HG02852 (cell line): ENCODE data around the gene SLC22A14.
"Not testable (repeated sequence)": the region's sequence is repeated elsewhere in the genome, so short reads cannot be mapped to it uniquely, and the experiment has no call there.

Experiments
- ATAC-seq: cut with Tn5 transposase; IDR thresholded peaks from one replicate; pipeline ENCODE4 v1.9.1; 2021; ENCODE audit warnings: mild to moderate bottlenecking, moderate library complexity; ENCODE audit not compliant: unreplicated experiment

SLC22A14 gene

GRCh38 chr3:38281895-38282686, at the start of gene SLC22A14:
Gene SLC22A14 (plus strand): TSS chr3:38282294. CDS start chr3:38306027, 23,733 bp downstream.
- no peak for ATAC-seq

- ATAC-seq, result no peak
Measured at GRCh38 chr3:38232701-38233100, 49.4 kb upstream of the SLC22A14 start.

- ATAC-seq, result no peak
Measured at GRCh38 chr3:38235466-38235865, 46.6 kb upstream of the SLC22A14 start.

GRCh38 chr3:38238416-38239008, 43.6 kb upstream of the SLC22A14 start:
- ATAC-seq, result no peak

- ATAC-seq, result not testable (repeated sequence)
Measured at GRCh38 chr3:38242812-38243211, 39.3 kb upstream of the SLC22A14 start.

- ATAC-seq, result no peak
Measured at GRCh38 chr3:38245930-38246329, 36.2 kb upstream of the SLC22A14 start.

- ATAC-seq, result no peak
Measured at GRCh38 chr3:38247366-38248035, 34.6 kb upstream of the SLC22A14 start.

GRCh38 chr3:38250198-38250597, 31.9 kb upstream of the SLC22A14 start:
- ATAC-seq, result no peak

GRCh38 chr3:38251197-38251596, 30.9 kb upstream of the SLC22A14 start:
- no peak for ATAC-seq

GRCh38 chr3:38253704-38254103, 28.4 kb upstream of the SLC22A14 start:
- no peak for ATAC-seq

GRCh38 chr3:38254872-38255271, 27.2 kb upstream of the SLC22A14 start:
- no peak for ATAC-seq

GRCh38 chr3:38255627-38256026, 26.5 kb upstream of the SLC22A14 start:
- no peak for ATAC-seq

GRCh38 chr3:38257583-38257982, 24.5 kb upstream of the SLC22A14 start:
- ATAC-seq, result no peak

- ATAC-seq, result no peak
Measured at GRCh38 chr3:38260474-38260873, 21.6 kb upstream of the SLC22A14 start.

- no peak for ATAC-seq
Measured at GRCh38 chr3:38264353-38264771, 17.7 kb upstream of the SLC22A14 start.

GRCh38 chr3:38264779-38265178, 17.3 kb upstream of the SLC22A14 start:
- ATAC-seq, result no peak

GRCh38 chr3:38265604-38266307, 16.3 kb upstream of the SLC22A14 start, which contains the start of gene SLC22A13:
Gene SLC22A13 (plus strand): TSS chr3:38265812. CDS start chr3:38265861, 49 bp downstream.
- no peak for ATAC-seq

GRCh38 chr3:38266810-38267209, 15.3 kb upstream of the SLC22A14 start:
- no peak for ATAC-seq

- ATAC-seq, result no peak
Measured at GRCh38 chr3:38267662-38268061, 14.4 kb upstream of the SLC22A14 start.

- ATAC-seq, result no peak
Measured at GRCh38 chr3:38268087-38268486, 14.0 kb upstream of the SLC22A14 start.

GRCh38 chr3:38268522-38268921, 13.6 kb upstream of the SLC22A14 start:
- no peak for ATAC-seq
